ENCODE data around the gene SLC9B2.

The SLC9B2 gene

DNA sequence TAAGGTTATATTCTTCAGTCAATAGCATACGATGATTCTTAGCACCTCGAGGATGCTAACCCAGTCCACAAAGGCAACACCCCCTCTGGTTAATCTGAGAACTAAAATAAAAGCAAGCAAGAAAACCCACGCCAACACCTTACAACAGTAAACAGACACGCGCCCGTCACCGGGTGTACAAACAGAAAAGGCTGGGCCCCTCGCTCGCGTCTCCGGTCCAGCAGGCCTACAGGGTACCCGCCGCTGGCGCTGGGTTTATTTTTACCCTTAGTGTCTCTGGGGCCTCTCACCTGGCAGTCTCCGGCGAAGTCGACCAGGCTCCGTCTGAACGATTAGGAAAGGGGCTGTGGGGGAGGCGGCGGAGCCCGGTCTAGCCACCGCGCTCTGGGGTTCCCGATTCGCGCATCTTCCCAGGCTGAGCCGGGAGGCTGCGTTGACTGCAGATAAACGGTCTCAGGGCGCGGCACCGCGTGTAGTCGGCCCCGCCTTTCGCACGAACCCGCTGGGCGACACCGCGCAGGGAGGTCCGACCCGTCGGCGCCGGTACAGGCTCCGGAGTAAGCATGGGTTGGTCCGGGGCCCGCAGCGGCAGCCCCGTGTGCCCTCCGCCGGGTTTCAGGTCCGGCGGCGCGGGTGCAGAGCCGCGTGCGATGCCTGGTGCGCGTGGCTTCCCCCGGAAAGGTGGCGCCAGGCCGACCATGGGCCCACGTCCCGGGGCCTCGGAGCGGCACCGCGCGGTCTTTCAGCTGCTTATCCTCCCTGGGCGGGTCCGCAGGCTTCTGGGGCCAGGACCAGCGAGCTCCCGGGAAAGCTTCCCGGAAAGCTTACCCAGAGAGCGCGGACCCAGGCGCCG, 441 bp downstream of the SLC9B2 start:
- DNase-seq, result peak; percentile 67

DNA sequence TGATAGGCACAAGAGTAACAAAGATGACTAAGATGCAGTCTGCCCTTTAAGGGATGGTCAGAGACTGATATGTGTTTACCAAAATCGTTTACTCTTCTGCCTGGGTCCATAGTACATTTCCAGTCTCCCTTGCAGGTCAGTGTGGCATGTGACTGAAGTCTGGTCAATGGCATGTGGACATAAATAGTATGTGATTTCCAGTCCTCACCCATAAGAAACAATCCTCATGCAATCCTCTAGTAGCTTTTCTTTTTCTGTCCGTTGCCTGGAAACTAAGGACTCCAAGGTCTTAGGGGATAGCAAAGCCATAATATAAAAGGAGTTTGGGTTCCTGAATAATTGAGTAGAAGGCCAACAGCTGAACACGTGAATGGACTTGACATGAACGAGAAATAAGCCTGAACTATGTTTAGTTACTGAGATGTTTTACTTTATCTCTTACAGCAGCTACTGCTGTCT, 1.1 kb downstream of the SLC9B2 start:
- no peak for DNase-seq

GRCh38 chr4:103074744-103075434, 1.7 kb downstream of the SLC9B2 start:
- DNase-seq, result no peak

DNA sequence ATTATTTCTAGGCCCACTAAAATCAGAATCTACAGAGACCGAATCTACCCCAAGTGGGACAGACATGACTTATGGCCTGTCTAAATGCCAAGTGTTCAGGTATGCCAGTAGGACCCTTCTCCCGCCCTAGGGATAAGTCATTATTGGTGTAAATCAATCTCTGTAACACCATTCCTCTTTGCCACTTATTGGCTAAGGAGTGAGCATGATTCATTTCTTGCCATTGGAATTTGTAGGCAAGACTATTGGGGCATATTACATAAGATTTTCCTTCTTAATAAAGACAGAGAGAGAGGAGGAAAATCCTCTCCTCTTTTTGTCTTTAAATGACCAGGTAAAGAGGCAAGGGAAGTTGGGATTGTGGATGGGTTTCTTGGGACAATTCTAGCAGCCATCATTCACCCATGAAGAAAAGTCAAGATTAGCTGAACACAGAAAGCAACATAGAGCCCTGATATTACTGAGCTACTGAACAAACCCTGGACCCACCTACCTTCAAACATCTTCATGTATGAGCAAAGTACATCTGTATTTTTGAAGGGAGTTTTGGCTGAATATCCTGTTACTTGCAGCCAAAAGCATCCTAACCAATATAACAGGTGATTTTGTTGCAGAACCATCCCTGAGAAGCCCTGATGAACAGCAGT, 2.6 kb downstream of the SLC9B2 start:
- DNase-seq, result no peak

- no peak for DNase-seq
Observed at GRCh38 chr4:103067841-103068547, 8.6 kb downstream of the SLC9B2 start.

- no peak for DNase-seq
Observed at GRCh38 chr4:103060453-103061148, 16.0 kb downstream of the SLC9B2 start.

DNA sequence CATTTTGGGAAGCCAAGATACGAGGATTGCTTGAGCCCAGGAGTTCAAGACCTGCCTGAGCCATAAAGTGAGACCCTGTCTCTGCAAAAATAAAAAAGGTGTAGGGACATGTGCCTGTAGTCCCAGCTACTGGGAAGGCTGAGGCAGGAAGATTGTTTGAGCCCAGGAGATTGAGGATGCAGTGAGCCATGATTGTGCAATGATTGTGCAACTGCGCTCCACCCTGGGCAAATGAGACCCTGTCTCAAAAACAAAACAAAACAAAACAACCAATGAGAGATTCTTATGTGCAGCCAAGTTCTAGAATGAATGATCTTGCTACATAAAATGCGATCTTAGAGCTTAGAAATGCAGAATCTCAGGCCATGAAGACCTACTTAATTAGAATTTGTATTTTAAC, 22.5 kb downstream of the SLC9B2 start:
- no peak for DNase-seq

GRCh38 chr4:103052779-103053178, 23.8 kb downstream of the SLC9B2 start:
- DNase-seq, result no peak

DNA sequence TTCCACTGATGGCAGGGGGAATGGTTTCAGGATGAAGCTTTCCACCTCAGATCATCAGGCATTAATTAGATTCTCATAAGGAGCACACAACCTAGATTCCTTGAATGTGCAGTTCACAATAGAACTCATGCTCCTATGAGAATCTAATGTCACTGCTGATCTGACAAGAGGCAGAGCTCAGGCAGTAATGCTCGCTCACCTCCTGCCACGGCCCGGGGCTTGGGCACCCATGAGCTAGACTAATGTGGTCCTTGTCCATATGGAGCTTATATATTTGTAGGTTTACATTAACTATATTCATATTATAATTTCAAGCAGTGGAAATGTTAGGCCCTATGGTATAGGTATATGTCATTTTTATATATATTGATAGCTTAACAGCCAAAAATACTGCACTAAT, 24.4 kb downstream of the SLC9B2 start:
- no peak for DNase-seq

GRCh38 chr4:103050736-103051436, 25.7 kb downstream of the SLC9B2 start:
- no peak for DNase-seq

DNA sequence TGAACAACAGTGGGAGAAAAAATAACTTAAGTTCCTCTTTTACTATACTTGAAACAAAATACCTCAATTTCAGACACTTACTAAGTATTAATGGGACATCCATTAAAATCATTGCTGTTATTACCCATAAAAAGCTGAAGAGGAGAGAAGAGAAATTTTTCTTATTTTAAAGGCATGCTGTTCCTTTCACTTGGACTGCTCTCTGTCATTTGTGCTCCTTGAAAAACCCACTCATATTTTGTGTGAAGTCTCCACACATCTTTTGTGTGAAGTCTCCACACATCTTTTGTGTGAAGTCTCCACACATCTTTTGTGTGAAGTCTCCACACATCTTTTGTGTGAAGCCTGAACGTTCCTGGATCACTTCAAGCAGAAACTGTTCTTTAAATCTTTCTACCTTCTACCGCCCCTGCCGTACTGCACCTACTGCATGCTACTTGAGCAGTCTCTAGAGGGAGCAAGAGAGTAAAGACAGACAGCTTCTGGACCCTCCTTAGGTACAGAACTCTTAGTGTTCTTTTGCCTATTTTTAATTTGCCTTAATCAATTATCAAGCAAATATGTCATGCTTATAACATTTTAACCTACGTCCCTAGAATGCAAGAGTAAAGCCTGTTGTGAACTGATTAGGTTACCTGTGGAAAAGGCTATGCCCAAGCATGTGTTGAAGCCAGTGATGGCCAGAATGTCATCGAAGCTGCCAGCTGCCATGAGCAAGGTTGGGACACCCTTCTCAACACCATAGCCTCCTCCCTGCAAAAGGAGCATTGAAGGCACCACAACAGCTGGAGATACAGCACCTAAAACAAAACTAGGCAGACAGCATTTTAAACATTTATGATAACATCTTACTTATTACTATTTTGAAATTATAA, 29.9 kb downstream of the SLC9B2 start:
- DNase-seq, result no peak

DNA sequence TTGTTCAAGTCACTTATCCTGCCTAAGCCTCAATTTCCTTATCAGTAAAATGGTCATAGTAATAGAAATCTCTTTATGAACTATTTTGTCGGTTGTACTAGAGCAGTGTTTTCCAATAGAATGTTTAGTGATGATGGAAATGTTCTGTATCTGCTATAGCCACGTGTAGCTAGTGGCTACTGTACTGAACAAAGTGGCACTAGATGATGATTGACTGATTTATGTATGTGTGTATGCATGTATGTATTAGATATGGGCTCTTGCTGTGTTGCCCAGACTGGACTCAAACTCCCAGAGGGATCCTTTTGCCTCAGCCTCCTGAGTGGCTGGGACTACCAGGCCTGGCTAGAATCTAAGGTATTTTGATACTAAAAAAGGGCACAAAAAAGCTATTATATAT, 32.4 kb downstream of the SLC9B2 start:
- no peak for DNase-seq

DNA sequence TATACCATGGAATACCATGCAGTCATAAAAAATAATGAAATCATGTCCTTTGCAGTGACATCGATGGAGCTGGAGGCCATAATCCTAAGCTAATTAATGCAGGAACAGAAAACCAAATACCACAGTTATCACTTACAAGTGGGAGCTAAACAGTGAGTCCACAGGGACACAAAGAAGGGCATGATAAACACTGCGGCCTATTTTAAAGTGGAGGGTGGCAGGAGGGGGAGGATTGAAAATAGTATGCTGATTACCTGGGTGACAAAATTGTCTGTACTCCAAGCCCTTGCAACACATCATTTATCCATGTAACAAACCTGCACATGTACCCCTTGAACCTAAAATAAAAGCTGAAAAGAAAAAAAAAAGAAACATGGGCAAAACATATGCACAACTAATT, 40.4 kb downstream of the SLC9B2 start:
- DNase-seq, result no peak

GRCh38 chr4:103032574-103032973, 44.0 kb downstream of the SLC9B2 start:
- DNase-seq, result no peak

DNA sequence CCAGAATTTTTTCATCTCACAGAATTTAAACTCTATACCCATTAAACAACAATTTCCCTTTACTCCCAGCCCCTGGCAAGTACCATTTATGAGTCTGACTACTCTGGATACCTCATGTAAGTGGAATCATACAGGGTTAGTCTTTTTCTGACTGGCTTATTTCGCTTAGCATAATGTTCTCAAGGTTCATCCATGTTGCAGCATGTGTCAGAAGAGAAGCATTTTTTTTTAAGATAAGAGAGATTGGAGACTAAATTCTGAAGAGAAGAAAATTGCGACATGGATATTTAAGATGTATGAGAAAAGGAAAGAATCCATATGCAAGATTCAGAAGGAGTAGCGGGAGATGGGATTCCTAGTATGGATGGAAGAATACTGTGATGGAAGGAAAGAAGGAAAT, 45.8 kb downstream of the SLC9B2 start:
- no peak for DNase-seq

DNA sequence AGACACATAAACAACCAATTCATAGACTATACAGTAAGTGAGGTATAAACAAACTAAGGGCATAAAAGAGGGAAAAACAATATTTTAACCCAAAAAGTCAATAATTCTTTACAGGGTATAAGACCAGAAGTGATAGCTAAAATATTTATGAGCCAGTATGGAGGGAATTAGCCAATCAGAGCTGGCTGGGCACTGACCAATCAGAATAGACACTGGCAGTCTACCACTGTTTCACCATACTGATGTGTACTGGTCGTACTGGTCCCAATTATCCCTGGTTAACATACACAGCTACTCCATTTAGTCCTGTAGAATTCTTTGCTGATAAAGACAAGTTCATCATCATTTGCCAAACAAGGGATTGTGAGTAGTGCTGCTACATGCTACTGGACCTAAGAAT, 47.3 kb downstream of the SLC9B2 start:
- no peak for DNase-seq

- DNase-seq, result no peak
Observed at GRCh38 chr4:103026868-103027267, 49.7 kb downstream of the SLC9B2 start.

DNA sequence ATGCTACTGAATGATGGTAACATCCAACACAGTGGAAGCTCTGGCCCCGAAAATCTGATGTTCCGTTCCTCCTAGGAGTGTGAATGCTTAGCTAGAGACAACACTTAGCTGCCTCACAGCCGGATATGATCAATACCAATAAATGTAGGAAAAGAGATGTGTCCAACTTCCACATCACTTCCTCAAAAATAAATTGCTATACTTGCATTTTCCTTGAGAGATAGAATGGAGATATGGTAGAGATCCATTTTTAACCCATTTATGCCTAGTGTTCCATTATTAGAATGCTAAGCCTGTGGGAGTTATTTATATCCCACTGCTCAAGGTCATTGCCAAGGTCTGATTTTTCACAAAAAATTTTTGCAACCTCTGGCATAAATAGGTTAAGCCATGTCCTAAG, 51.6 kb downstream of the SLC9B2 start:
- no peak for DNase-seq

DNA sequence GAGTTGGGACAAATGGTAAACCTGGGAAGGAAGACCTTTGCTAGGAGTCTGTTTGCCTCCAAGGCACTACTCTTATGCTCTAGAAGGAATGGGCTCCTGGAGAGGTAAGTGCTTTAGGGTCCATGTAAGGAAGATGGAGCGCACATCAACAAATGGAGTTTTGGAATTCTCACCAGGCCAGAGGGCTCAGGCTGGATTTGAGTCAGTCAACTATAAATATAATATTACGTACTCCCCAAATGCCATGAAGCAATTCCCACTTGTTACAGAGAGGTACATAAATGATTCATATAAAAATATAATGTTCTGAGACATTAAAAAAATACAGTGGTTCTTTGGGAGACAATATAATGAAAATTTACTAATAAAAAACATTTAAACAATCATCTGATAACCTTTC, 55.4 kb downstream of the SLC9B2 start:
- DNase-seq, result no peak

GRCh38 chr4:103019308-103020124, 57.0 kb downstream of the SLC9B2 start, which contains the start of gene SLC9B1:
TSS of gene SLC9B1 (minus strand) at chr4:103019705. CDS start at chr4:102991711, 27,994 bp downstream.
- DNase-seq, result peak; percentile 90
